Measurements from ENCODE around the gene LCP1.

LCP1 gene

GRCh38 chr13:46097663-46098062 is 84.3 kb downstream of the LCP1 start:
- no peak for DNase-seq

- DNase-seq: no peak
Measured at GRCh38 chr13:46097015-46097414, 85.0 kb downstream of the LCP1 start.

GRCh38 chr13:46094478-46094877 is 87.5 kb downstream of the LCP1 start:
- DNase-seq: no peak

- no peak for DNase-seq
Measured at GRCh38 chr13:46088821-46089562, 93.0 kb downstream of the LCP1 start.

GRCh38 chr13:46087481-46087880 is 94.5 kb downstream of the LCP1 start:
- DNase-seq: no peak

- DNase-seq: no peak
Measured at GRCh38 chr13:46086985-46087384, 95.0 kb downstream of the LCP1 start.

- DNase-seq: no peak
Measured at GRCh38 chr13:46086421-46086922, 95.5 kb downstream of the LCP1 start.

GRCh38 chr13:46085737-46086136 is 96.2 kb downstream of the LCP1 start:
- DNase-seq: no peak

- DNase-seq: no peak
Measured at GRCh38 chr13:46082324-46082723, 99.7 kb downstream of the LCP1 start.

- DNase-seq: no peak
Measured at GRCh38 chr13:46079770-46080169, 102.2 kb downstream of the LCP1 start.

GRCh38 chr13:46077265-46077664 is 104.7 kb downstream of the LCP1 start:
- no peak for DNase-seq

- DNase-seq: no peak
Measured at GRCh38 chr13:46076827-46077226, 105.2 kb downstream of the LCP1 start.

All from femur (tissue), 1 donor.